SH-SY5Y (cell line): ENCODE data around the gene FAM222A.

Experiments used
- GATA2 ChIP-seq: IDR thresholded peaks from 2 replicates; pipeline ENCODE4 v1.6.1; 2011; ENCODE audit warnings: mild to moderate bottlenecking, low read depth, low read length
- GATA3 ChIP-seq: IDR thresholded peaks from 2 replicates; pipeline ENCODE4 v1.6.1; 2011; ENCODE audit warnings: low read depth, mild to moderate bottlenecking, low read length, moderate library complexity

DNA sequence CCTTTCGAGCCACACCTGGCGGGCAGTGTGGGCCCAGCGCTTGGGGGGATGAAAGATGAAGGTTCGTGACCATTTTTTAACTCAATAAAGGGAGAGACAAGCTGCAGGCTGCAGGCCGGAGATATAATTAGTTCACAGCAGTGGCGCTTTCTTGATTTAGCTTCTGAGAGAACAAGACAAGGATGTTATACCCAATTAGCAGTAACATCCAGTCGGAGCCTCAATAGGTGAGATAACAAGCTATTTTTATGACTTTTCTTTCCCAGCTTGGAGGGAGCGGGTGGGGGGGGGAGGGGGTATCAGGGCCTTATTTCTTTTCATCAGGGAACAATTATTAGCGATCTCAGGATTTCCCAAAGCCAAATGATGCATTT lies 9.1 kb downstream of the FAM222A start:
- TF ChIP-seq GATA2 = no peak
- no peak for TF ChIP-seq GATA3
